T1000 (cell line): ENCODE data around the gene HMOX1.
A peak's percentile ranks its signal among the peaks of the same experiment; 100 is the strongest.
"Not testable (repeated sequence)": the region's sequence is repeated elsewhere in the genome, so short reads cannot be mapped to it uniquely, and the experiment has no call there.

ENCODE experiments used
- DNase-seq: peaks from one replicate; lab custom pipeline; 2025; ENCODE audit warnings: mixed read lengths; lab: John Stamatoyannopoulos, UW

The HMOX1 gene

GRCh38 chr22:35350539-35351503, 30.1 kb upstream of the HMOX1 start:
- peak; percentile 88 for DNase-seq

GRCh38 chr22:35352214-35353111, 28.4 kb upstream of the HMOX1 start:
- no peak for DNase-seq

GRCh38 chr22:35353318-35353717, 27.6 kb upstream of the HMOX1 start:
- DNase-seq = no peak

DNA sequence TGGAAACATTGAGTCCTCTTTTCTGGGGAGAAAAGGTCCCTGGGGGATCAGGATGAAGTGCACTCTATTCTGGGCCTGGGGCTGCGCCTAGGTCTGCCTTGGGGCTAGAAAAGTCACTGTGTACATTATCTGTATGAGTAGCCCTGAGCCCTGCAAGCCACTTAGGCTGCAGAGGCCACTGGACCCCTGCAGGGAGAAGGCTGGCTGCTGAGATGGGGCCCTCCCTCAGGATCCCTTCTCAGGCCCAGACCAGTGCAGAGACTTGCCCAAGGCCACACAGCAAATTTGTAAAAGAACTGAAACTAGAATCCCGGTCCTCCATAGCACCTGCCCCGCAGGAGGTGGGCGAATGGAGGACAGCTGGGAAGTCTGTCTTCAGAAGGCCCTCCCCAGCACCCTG, 26.8 kb upstream of the HMOX1 start:
- no peak for DNase-seq

DNA sequence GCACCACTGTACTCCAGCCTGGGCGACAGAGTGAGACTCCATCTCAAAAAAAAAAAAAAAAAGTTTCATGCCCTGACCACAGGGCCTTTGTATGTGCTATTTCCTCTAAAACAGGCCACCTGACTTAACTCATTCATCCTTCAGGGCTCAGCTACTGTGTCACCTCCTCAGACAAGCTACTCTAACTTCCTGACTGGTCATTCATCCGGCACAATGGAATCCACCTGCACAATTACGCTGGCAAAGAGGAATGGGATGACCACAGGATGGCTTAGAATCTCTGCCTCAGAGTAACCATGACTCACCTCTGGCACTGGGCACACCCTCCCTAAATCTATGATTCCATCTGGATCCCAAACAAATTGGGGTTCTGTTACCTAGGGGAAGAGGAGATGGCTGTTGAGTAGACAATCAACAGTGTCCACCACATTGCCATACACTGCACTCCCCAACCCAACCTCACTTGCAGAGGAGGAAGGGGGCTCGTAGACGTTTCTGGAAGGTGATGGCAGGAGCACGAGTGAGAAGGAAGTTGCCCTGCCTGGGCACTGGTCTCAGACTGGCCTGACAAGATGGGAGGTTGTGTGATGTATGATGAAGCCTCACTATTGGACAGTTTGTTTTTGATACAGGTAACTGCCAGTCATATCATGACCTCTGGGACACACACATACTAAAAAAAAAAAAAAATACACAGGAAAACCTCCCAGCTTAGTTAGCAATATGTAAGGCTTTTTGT, 22.8 kb upstream of the HMOX1 start:
- DNase-seq = peak; percentile 26

GRCh38 chr22:35359380-35360065, 21.4 kb upstream of the HMOX1 start:
- DNase-seq = no peak

DNA sequence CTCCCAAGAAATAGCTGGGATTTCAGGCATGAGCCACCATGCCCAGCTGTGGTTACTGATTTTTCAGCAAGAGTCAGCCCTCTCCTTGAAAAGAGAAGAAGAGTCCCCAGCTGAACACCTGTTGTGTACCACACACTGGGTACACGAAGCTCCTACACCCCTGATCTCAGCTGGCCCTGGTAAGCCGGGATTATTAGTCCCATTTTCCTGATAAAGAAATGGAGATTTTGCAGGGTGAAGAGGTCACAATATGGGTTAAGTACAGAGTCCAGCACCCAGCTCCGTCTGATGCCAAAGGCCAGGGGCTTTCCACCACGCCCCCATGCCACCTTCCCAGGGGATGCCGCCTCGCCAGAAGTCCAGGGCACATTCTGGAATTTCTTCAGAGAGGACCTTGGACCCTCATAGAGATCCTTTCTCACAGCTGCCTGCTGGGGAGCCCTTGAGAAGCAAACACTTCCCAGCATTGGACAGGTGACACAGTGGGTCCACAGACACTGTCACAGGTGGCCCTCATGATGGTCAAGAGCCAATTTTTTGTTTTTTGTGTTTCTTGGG, 19.8 kb upstream of the HMOX1 start:
- no peak for DNase-seq

GRCh38 chr22:35363566-35364086, 17.3 kb upstream of the HMOX1 start:
- no peak for DNase-seq

- not testable (repeated sequence) for DNase-seq
Observed at GRCh38 chr22:35364230-35364629, 16.7 kb upstream of the HMOX1 start.

DNA sequence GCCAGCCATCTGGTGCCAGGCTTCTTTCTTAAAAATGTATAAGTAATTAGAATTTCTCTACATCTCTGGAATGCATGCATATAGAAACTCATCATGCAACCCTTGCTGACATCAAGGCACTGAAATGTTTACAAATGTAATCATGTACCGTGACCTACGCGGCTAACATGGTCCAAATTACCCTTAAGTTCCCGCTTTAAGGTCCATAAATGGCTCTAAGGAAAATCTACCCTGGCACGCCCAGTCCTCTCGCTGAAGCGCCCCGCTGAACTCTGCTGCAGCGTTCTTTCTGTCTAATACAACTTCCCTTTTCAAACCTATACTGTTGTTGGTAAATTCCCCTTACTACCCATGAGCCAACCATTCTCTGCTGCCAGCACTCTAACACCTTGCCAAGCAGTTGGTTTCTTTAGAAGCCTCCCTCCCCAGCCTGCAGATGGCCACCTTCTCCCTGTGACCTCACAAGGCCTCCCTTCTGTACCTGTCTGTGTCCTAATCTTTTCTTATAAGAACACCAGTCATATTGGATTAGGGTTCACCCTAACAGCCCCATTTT, 13.5 kb upstream of the HMOX1 start:
- no peak for DNase-seq

GRCh38 chr22:35368386-35368785, 12.5 kb upstream of the HMOX1 start:
- DNase-seq = no peak

- no peak for DNase-seq
Observed at GRCh38 chr22:35369996-35370395, 10.9 kb upstream of the HMOX1 start.

- no peak for DNase-seq
Observed at GRCh38 chr22:35373781-35374180, 7.1 kb upstream of the HMOX1 start.

- no peak for DNase-seq
Observed at GRCh38 chr22:35375031-35375430, 5.9 kb upstream of the HMOX1 start.

- DNase-seq = no peak
Observed at GRCh38 chr22:35375526-35375925, 5.4 kb upstream of the HMOX1 start.

DNA sequence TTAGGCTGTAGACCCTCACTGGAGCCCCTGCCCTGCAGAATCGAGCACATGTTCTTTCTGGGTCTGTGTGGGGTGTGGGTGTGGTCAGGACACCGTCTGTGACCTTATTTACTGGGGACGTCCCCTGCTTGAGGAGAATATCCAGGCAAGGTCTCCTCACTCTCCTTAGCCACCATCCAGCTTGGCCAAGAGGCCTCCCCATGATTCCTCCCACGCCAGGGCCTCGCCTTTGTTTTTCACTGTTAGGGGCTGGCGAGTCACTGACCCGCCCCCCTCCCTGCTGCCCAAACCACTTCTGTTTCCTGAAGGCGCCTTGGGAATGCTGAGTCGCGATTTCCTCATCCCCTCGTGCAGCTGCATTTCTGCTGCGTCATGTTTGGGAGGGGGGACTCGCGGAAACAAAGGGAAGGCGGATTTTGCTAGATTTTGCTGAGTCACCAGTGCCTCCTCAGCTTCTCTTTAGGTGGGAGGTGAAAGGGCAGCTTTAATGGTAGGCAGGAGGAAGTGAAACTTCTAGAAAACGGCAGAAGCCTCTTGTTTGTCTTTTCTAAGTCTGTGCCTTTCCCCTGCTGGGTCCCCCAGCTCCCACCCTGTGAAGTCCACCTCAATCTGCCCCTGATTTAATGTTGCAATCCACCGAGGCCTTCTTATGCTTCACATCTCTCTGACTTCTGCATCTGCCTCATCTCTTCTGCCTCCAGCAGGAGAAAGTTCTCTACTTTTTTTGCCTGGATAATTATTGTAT, 4.0 kb upstream of the HMOX1 start:
- DNase-seq = peak; percentile 81

DNA sequence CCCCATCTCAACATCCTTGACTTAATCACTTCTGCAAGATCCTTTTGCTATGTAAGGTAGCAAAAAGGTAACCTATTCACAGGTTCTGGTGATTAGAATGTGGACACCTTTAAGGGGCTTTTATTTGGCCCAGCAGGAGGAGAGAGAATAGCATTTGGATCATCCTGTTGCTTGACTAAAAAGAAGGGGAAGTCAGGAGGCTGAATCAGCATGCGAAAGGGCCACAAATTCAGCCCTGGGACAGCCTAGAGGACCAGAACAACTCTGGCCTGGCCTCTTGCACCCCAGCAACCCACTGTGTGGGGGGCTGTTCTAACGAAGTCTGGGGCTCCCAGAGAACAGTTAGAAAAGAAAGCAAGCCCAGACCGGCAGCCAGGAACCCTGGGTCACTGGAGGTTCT, 3.2 kb upstream of the HMOX1 start:
- no peak for DNase-seq

DNA sequence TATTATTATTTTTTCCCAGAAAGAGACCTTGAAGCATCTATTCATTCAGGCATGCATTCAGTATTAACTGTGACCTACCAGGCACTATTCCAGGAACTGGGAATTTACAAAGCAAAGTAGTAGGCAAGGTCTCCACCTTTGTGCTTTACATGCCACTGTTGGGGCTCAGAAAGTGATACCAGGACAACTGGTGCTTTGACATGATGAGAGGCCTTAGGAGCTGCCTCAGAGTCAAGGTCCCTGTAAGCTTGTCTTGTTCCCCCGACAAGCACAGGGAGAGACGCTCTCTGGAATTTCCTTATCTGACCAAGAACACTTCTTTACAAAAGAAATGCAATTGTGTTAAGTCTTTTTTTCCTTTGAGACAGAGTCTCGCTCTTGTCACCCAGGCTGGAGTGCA, 2.3 kb upstream of the HMOX1 start:
- no peak for DNase-seq

- DNase-seq = no peak
Observed at GRCh38 chr22:35379146-35379993, 1.5 kb upstream of the HMOX1 start.
